HG02981 (cell line): Measurements from ENCODE around the gene BUD23.

Experiments
- ATAC-seq: cut with Tn5 transposase; IDR thresholded peaks from one replicate; pipeline ENCODE4 v1.9.1; 2021; ENCODE audit warnings: mild to moderate bottlenecking, moderate library complexity; ENCODE audit not compliant: unreplicated experiment

Gene BUD23

GRCh38 chr7:73740771-73741170, 57.4 kb downstream of the BUD23 start:
- no peak for ATAC-seq

DNA sequence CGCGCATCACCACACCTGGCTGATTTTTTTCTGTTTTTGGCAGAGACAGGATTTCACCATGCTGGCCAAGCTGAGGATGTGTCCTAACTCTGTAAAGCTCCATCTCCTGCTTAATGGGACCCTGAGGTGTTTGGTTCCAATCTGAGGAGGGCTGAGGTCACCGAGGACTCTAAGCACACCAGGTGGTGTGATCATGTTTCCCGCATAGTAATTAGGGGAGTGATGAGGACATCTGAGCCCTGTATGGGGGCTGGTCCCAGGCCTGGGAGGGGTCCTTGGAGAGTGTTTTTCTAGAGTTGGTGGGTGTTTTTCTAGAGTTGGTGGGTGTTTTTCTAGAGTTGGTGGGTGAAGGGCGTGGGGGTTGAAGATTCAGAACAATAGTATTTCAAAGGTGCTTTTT, 58.2 kb downstream of the BUD23 start:
- ATAC-seq = no peak

- no peak for ATAC-seq
Measured at GRCh38 chr7:73742338-73742752, 58.9 kb downstream of the BUD23 start.

DNA sequence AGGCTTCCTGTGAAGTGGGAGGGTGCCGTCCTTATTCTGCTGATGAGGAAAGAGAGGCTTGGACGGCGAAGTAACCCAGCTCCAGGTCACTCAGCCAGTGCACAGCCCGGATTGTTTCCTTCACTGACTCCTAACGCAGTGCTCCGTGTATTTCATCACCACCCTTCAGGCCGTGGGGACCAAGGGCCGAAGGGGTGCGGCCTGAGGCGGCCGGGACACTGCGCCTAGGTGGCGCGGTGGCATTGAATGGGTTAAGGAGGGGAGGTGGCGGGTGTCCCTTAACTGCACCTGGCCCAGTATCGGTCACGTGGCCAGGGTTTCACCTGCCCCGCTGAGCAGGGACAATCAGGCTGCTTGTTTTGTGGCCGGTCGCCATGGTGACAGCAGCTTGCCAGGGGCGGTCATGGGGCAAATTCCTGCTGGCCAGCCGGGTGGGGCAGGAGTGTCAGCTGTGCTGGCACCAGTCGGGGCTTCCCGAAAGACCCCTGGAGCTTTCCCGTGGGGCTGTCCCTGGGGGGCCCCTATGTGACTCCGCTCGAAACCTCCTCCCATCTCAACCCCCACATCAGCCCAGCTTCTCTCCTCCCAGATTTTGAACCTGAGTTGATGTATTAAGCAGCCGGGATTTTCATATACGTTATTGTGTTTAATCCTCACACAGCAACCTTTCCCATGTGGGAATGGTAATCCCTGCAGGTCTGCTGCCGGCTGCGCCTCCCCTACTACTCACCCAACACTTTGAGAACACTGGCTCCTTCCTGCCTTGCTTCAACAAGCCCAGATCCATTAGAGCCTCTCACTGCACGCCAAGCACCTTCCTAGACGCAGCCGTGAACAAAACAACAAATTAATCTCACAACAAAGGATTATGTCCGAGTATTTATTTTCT, 59.6 kb downstream of the BUD23 start:
- no peak for ATAC-seq

GRCh38 chr7:73746378-73746777, 63.0 kb downstream of the BUD23 start:
- ATAC-seq = no peak
